Measurements from ENCODE around the gene ZC3H6.
"Not testable (repeated sequence)": the region's sequence is repeated elsewhere in the genome, so short reads cannot be mapped to it uniquely, and the experiment has no call there.

The ZC3H6 gene

DNA sequence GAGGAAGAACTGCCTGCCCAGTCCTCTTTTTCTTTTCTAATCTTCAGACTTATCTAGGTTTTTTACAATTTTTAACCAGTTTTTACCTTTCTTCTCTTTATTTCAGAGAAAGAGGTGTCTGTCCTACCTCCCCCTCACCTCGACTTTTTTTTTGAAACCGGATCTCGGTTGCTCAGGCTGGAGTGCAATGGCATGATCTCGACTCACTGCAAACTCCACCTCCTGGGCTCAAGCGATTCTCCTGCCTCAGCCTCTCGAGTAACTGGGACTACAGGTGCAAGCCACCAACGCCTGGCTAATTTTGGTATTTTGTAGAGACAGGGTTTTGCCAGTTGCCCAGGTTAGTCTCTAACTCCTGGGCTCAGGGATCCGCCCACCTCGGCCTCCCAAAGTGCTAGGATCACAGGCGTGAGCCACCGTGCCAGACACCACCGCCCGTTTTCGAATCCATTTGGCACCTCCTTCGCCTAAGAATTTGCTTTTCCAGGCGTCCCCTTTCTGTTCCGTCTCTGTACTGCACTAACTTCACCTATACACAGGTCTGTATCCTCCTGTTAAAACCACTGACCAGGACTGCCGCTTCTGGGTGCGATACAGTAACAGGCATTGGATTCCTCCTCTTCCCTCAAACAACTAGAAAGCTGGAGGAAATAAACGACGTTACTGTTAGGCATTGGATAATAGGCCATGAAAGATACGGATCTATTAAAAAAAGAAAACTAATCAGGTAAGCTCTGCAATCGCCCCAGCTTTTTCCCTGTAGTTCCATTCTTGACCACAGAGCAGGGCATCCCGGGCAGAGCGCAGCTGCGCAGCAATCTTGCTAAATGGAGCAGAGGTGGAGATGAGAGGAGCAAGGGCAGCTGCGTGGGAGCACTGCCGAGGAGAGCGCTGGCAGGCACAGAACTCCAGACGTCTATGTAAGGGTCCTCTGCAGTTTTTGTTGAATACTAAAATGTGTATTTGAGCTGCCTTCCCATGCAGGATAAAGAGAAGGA lies 69.9 kb downstream of the ZC3H6 start:
- no peak overlapping the region for H2AFZ ChIP-seq (ENCODE audit: low read length)
- no peak for DNase-seq
- no peaks in the 10 kb centered on the region for H3K9me3 ChIP-seq (replicated peaks; ENCODE audit: insufficient read depth, low read length)
- H3K36me3 ChIP-seq (replicated peaks; ENCODE audit: insufficient read depth, low read length), result no peaks in the 10 kb centered on the region
- TF ChIP-seq EZH2phosphoT487 (IDR thresholded peaks at IDR 0.05; ENCODE audit: low read length) (no peak), EZH2 (optimal IDR thresholded peaks at IDR 0.05; ENCODE audit: low read depth, low read length) (no peak)
- TF ChIP-seq, protein P1, sequence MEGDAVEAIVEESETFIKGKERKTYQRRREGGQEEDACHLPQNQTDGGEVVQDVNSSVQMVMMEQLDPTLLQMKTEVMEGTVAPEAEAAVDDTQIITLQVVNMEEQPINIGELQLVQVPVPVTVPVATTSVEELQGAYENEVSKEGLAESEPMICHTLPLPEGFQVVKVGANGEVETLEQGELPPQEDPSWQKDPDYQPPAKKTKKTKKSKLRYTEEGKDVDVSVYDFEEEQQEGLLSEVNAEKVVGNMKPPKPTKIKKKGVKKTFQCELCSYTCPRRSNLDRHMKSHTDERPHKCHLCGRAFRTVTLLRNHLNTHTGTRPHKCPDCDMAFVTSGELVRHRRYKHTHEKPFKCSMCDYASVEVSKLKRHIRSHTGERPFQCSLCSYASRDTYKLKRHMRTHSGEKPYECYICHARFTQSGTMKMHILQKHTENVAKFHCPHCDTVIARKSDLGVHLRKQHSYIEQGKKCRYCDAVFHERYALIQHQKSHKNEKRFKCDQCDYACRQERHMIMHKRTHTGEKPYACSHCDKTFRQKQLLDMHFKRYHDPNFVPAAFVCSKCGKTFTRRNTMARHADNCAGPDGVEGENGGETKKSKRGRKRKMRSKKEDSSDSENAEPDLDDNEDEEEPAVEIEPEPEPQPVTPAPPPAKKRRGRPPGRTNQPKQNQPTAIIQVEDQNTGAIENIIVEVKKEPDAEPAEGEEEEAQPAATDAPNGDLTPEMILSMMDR (IDR thresholded peaks at IDR 0.05; ENCODE audit: low read length), result no peak
- H3K27me3 ChIP-seq (replicated peaks; ENCODE audit: insufficient read depth, low read length), result no peaks in the 10 kb centered on the region
- H3K9me2 ChIP-seq (replicated peaks; ENCODE audit: insufficient read depth, low read length), result no peaks in the 10 kb centered on the region
- 0 out of 2 replicates have a peak, but pooled peaks cover 4% of the 10 kb centered on the region for H3F3A ChIP-seq (ENCODE audit: insufficient read depth, low read length)
- H3K9ac ChIP-seq (ENCODE audit: low read length), result no peak overlapping the region
- peak overlapping the region; percentile 22; the same call in 1 of the 2 replicates for H3K4me2 ChIP-seq (ENCODE audit: low read depth, low read length)
- peak overlapping the region; percentile 48; the same call in 1 of the 2 replicates for H3K27ac ChIP-seq (ENCODE audit: low read length)
- peaks cover 18% of the 10 kb centered on the region for H3K4me1 ChIP-seq (ENCODE audit: low read length)
- H4K20me1 ChIP-seq (ENCODE audit: insufficient read depth, low read length), result no peaks in the 10 kb centered on the region
- H3K79me2 ChIP-seq (ENCODE audit: low read length), result no peaks in the 10 kb centered on the region
- H3K4me3 ChIP-seq (ENCODE audit: low read length), result no peak overlapping the region

DNA sequence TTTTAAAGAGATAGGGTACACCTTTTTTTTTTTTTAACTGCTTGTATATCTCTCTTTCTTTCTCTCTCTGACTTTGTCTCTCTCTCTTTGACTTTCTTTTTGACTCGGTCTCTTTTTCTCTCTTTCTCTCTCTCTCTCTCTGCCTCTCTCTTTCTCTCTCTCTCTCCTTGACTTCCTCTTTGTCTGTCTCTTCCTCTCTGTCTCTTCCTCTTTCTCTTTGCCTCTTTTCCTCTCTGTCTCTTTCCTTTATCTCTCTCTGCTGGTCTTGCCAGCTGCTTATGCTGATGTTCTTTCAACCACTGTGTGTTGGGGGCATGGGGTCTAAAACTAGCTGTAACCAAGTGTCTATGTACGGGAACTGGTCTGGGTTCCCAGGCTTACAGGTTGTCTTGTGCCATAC lies 76.9 kb downstream of the ZC3H6 start:
- H3K9me2 ChIP-seq (replicated peaks; ENCODE audit: insufficient read depth, low read length); H3K79me2 ChIP-seq (ENCODE audit: low read length); H3K27ac ChIP-seq (ENCODE audit: low read length); H3K4me3 ChIP-seq (ENCODE audit: low read length); DNase-seq; H3K4me1 ChIP-seq (ENCODE audit: low read length); H3K27me3 ChIP-seq (replicated peaks; ENCODE audit: insufficient read depth, low read length); H3K36me3 ChIP-seq (replicated peaks; ENCODE audit: insufficient read depth, low read length); H3K4me2 ChIP-seq (ENCODE audit: low read depth, low read length); H3F3A ChIP-seq (ENCODE audit: insufficient read depth, low read length); H3K9ac ChIP-seq (ENCODE audit: low read length); H3K9me3 ChIP-seq (replicated peaks; ENCODE audit: insufficient read depth, low read length); H2AFZ ChIP-seq (ENCODE audit: low read length); H4K20me1 ChIP-seq (ENCODE audit: insufficient read depth, low read length): not testable (repeated sequence)

DNA sequence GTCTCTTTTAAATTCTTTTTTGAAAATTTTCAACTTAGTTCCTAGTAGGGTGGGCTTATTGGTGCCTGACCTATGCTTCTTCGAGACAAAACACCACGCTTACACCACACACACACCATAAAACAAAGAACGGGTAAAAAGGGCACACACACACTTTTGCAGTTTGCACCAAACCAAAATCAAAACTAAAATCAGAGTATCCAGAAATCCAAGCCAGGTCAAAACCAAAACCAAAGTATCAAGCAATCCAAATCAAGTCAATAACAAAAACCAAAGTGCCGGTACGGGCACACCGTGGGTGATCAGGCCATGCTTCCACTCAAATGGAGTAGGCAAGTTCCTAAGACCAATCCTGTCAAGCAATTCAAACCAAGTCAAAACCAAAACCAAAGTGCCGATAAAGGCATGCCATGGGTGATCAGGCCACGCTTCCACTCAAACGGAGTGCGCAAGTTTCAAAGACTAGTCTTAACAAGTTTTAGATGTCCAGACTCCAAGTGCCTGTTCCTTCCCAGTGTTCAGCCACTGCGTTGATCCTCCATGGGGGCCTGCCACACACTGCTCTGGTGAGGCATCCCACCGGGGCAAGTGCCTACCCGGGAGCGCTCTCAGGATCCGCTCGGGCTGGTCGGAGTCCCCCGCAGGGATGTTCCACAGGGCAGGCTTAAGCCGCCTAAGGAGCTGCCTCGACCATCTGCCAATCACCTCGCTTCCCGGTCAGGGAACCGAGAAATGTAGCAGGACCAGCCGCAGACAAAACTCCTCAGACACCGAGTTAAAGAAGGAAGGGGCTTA lies 77.6 kb downstream of the ZC3H6 start:
- not testable (repeated sequence) for DNase-seq; H3F3A ChIP-seq (ENCODE audit: insufficient read depth, low read length); H3K4me2 ChIP-seq (ENCODE audit: low read depth, low read length); H3K4me1 ChIP-seq (ENCODE audit: low read length); H2AFZ ChIP-seq (ENCODE audit: low read length); H3K27me3 ChIP-seq (replicated peaks; ENCODE audit: insufficient read depth, low read length); H3K9ac ChIP-seq (ENCODE audit: low read length); H3K36me3 ChIP-seq (replicated peaks; ENCODE audit: insufficient read depth, low read length); H3K4me3 ChIP-seq (ENCODE audit: low read length); H4K20me1 ChIP-seq (ENCODE audit: insufficient read depth, low read length); H3K27ac ChIP-seq (ENCODE audit: low read length); H3K9me2 ChIP-seq (replicated peaks; ENCODE audit: insufficient read depth, low read length); H3K79me2 ChIP-seq (ENCODE audit: low read length); H3K9me3 ChIP-seq (replicated peaks; ENCODE audit: insufficient read depth, low read length)

DNA sequence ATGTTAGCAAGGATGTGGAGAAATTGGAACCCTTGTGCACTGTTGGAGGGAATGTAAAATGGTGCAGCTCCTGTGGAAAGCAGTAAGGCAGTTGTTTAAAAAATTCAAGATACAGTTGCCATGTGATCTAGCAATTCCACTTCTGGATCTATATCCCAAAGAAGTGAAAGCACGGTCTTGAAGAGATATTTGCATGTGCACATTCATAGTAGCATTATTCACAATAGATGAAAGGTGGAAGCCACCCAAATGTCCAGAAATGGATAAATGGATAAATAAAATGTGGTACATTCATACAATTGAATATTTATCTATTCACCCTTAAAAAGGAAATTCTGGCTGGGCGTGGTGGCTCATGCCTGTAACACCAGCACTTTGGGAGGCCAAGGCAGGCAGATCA lies 78.9 kb downstream of the ZC3H6 start:
- not testable (repeated sequence) for H3K79me2 ChIP-seq (ENCODE audit: low read length); H3K9me3 ChIP-seq (replicated peaks; ENCODE audit: insufficient read depth, low read length); H3K9ac ChIP-seq (ENCODE audit: low read length); H3K4me2 ChIP-seq (ENCODE audit: low read depth, low read length); H3K36me3 ChIP-seq (replicated peaks; ENCODE audit: insufficient read depth, low read length); H3K4me3 ChIP-seq (ENCODE audit: low read length); H3K27me3 ChIP-seq (replicated peaks; ENCODE audit: insufficient read depth, low read length); DNase-seq; H3K27ac ChIP-seq (ENCODE audit: low read length); H3K4me1 ChIP-seq (ENCODE audit: low read length); H3F3A ChIP-seq (ENCODE audit: insufficient read depth, low read length); H4K20me1 ChIP-seq (ENCODE audit: insufficient read depth, low read length); H3K9me2 ChIP-seq (replicated peaks; ENCODE audit: insufficient read depth, low read length); H2AFZ ChIP-seq (ENCODE audit: low read length)

DNA sequence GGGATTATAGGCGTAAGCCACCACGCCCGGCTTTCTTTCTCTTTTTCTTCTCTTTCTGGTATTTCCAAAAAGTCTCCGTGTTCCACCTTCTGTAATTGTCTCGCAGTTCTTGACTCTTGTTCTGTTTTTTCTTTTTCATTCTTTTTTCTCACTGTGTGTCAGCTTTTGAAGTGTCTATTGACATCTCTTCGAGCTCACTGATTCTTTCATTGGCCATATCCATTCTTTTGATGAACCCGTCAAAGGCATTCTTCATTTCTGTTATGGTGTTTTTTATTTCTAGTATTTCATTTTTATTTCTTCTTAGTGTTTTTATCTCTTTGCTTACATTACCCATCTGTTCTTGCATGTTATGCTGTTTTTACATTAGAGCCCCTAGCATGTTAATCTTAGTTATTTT lies 84.7 kb downstream of the ZC3H6 start:
- not testable (repeated sequence) for H4K20me1 ChIP-seq (ENCODE audit: insufficient read depth, low read length); H3K4me3 ChIP-seq (ENCODE audit: low read length); H3K79me2 ChIP-seq (ENCODE audit: low read length); H3K9me2 ChIP-seq (replicated peaks; ENCODE audit: insufficient read depth, low read length); H3K27me3 ChIP-seq (replicated peaks; ENCODE audit: insufficient read depth, low read length); H3K36me3 ChIP-seq (replicated peaks; ENCODE audit: insufficient read depth, low read length); H2AFZ ChIP-seq (ENCODE audit: low read length); H3K4me1 ChIP-seq (ENCODE audit: low read length); H3F3A ChIP-seq (ENCODE audit: insufficient read depth, low read length); H3K4me2 ChIP-seq (ENCODE audit: low read depth, low read length); H3K27ac ChIP-seq (ENCODE audit: low read length); H3K9ac ChIP-seq (ENCODE audit: low read length); H3K9me3 ChIP-seq (replicated peaks; ENCODE audit: insufficient read depth, low read length); DNase-seq
